ENCODE data around the gene APMAP. TPM values are rescaled to one million over a fixed set of nuclear protein-coding genes. Genes with fewer than 3 reads are reported as not detected.

The APMAP gene
- total and polyA plus RNA-seq, 9 of the 15 experiments (the other 6 are each of a cell fraction or from before 2014, with no cell fraction given): 6.7 to 18.2 (median 14.4) TPM

GRCh38 chr20:25012616-25013189 lies 20.2 kb upstream of the APMAP start:
- Histone ChIP-seq H3K27ac (ENCODE audit: extremely low read depth, low read depth, low read length) (no peak overlapping the region), H4K20me1 (replicated peaks; ENCODE audit: control insufficient read depth, insufficient read depth, low read length) (no peaks in the 10 kb centered on the region), H3K9ac (ENCODE audit: insufficient read depth in 1 of 2, low read depth in 2 of 2, low read length in 2 of 2) (no peak overlapping the region), H3K4me1 (replicated peaks in 1 of 2; ENCODE audit: control insufficient read depth in 2 of 2, insufficient read depth in 2 of 2, low read length in 2 of 2) (no peaks in the 10 kb centered on the region), H3K79me2 (ENCODE audit: control insufficient read depth, insufficient read depth, low read length) (no peaks in the 10 kb centered on the region), H3K36me3 (ENCODE audit: control insufficient read depth, insufficient read depth, low read length) (no peaks in the 10 kb centered on the region), H3K9me1 (ENCODE audit: control insufficient read depth, insufficient read depth, low read length) (no peaks in the 10 kb centered on the region), H3K27me3 (ENCODE audit: control insufficient read depth in 2 of 2, insufficient read depth in 2 of 2, low read length in 2 of 2) (peaks cover 3 to 71% of the 10 kb centered on the region in 2 experiments; a peak in 4 of 5 replicates), H2AFZ (ENCODE audit: low read depth, low read length) (no peak overlapping the region), H3K4me2 (ENCODE audit: insufficient read depth, low read length) (no peak overlapping the region), H3K4me3 (no peak overlapping the region), H3K9me3 (replicated peaks; ENCODE audit: control insufficient read depth, insufficient read depth, low read depth, low read length) (no peaks in the 10 kb centered on the region)
- intact Hi-C loops (cut with micrococcal nuclease): no loop called here
- DNase-seq (ENCODE audit: extremely low read depth in 1 of 4, low spot score in 3 of 4) (no peak), ATAC-seq (peak; percentile 49), FAIRE-seq (no peak)
- ChIA-PET POLR2A (no interaction called here), CTCF (ENCODE audit: low intra/inter-chr PET ratio) (no interaction called here)
- in situ Hi-C loops (cut with MboI): no loop called here
- no TSS peak for BruUV-seq (replicated peaks)
- 1% methylated on average over 21 of the region's 21 CpGs for WGBS (ENCODE audit: insufficient coverage, low coverage, missing lambda C conversion rate)
- no peak for TF ChIP-seq PYGO2 (tag; IDR thresholded peaks at IDR 0.05)
- TF ChIP-seq ATF7 (IDR thresholded peaks at IDR 0.05): peak; percentile 35; the same call in 1 of the 2 replicates
- peak; percentile 74 for TF ChIP-seq ATF3 (IDR thresholded peaks at IDR 0.05)
- TF ChIP-seq ATF3 (CRISPR knock-in tag; conservative IDR thresholded peaks at IDR 0.05): no peak

GRCh38 chr20:25011831-25012241 lies 19.3 kb upstream of the APMAP start:
- peaks cover 3 to 70% of the 10 kb centered on the region in 2 experiments; a peak in 4 of 5 replicates for H3K27me3 ChIP-seq (ENCODE audit: control insufficient read depth in 2 of 2, insufficient read depth in 2 of 2, low read length in 2 of 2)
- 1% methylated on average over 10 of the region's 12 CpGs for whole genome bisulfite sequencing (ENCODE audit: insufficient coverage, low coverage, missing lambda C conversion rate)
- no peaks in the 10 kb centered on the region for H3K9me1 ChIP-seq (ENCODE audit: control insufficient read depth, insufficient read depth, low read length)
- H3K4me2 ChIP-seq (ENCODE audit: insufficient read depth, low read length): no peak overlapping the region
- DNase-seq (ENCODE audit: extremely low read depth in 1 of 4, low spot score in 3 of 4) (no peak), ATAC-seq (no peak), FAIRE-seq (no peak)
- ChIA-PET CTCF (ENCODE audit: low intra/inter-chr PET ratio) (no interaction called here), POLR2A (no interaction called here)
- H3K36me3 ChIP-seq (ENCODE audit: control insufficient read depth, insufficient read depth, low read length): no peaks in the 10 kb centered on the region
- H2AFZ ChIP-seq (ENCODE audit: low read depth, low read length): no peak overlapping the region
- H3K79me2 ChIP-seq (ENCODE audit: control insufficient read depth, insufficient read depth, low read length): no peaks in the 10 kb centered on the region
- H3K4me1 ChIP-seq (replicated peaks in 1 of 2; ENCODE audit: control insufficient read depth in 2 of 2, insufficient read depth in 2 of 2, low read length in 2 of 2): no peaks in the 10 kb centered on the region
- H3K9me3 ChIP-seq (replicated peaks; ENCODE audit: control insufficient read depth, insufficient read depth, low read depth, low read length): no peaks in the 10 kb centered on the region
- BruUV-seq (replicated peaks): no TSS peak
- in situ Hi-C loops (cut with MboI) (no loop called here), intact Hi-C loops (cut with micrococcal nuclease) (no loop called here)
- H4K20me1 ChIP-seq (replicated peaks; ENCODE audit: control insufficient read depth, insufficient read depth, low read length): no peaks in the 10 kb centered on the region
- H3K27ac ChIP-seq (ENCODE audit: extremely low read depth, low read depth, low read length): no peak overlapping the region
- no peak overlapping the region for H3K9ac ChIP-seq (ENCODE audit: insufficient read depth in 1 of 2, low read depth in 2 of 2, low read length in 2 of 2)
- H3K4me3 ChIP-seq: no peak overlapping the region
- no peak for TF ChIP-seq TEAD4 (IDR thresholded peaks at IDR 0.05; ENCODE audit: low read length)
- no peak for TF ChIP-seq TEAD4 (CRISPR knock-in tag; IDR thresholded peaks at IDR 0.05; ENCODE audit: borderline replicate concordance)

Measured in K562 (cell line).